CD4-positive, alpha-beta T cell treated with Interleukin-10 for 1 hour (primary cell): ENCODE measurements around the gene MYPOP.

Experiments
- DNase-seq: peaks from one replicate; pipeline ENCODE4 v3.0.0-alpha.2; 2020

The MYPOP gene

GRCh38 chr19:45862564-45863334 lies 39.7 kb downstream of the MYPOP start, which contains the start of gene SYMPK:
TSS of gene SYMPK (minus strand) at chr19:45863147. CDS start at chr19:45854495, 8,652 bp downstream.
- DNase-seq: peak; percentile 99

GRCh38 chr19:45862271-45862563 lies 40.2 kb downstream of the MYPOP start:
- DNase-seq: no peak

- DNase-seq: no peak
These were observed 41.8 kb downstream of the MYPOP start for GRCh38 chr19:45860359-45861259.

- DNase-seq: no peak
These were observed 48.1 kb downstream of the MYPOP start for GRCh38 chr19:45854167-45854778.

- DNase-seq: no peak
These were observed 49.4 kb downstream of the MYPOP start for GRCh38 chr19:45852983-45853382.

GRCh38 chr19:45852145-45852750 lies 50.2 kb downstream of the MYPOP start:
- no peak for DNase-seq

GRCh38 chr19:45848922-45849321 lies 53.5 kb downstream of the MYPOP start:
- DNase-seq: no peak

GRCh38 chr19:45847663-45848062 lies 54.8 kb downstream of the MYPOP start:
- no peak for DNase-seq

GRCh38 chr19:45842198-45842597 lies 60.2 kb downstream of the MYPOP start:
- DNase-seq: no peak
